ENCODE measurements around the gene BCL7A. TPM values are rescaled to one million over a fixed set of nuclear protein-coding genes. Genes with fewer than 3 reads are reported as not detected.
A peak's percentile ranks its signal among the peaks of the same experiment; 100 is the strongest.

The BCL7A gene
- total RNA-seq: 1 to 10 TPM; 3.5 to 6.4 (median 4.6) TPM
- long read RNA-seq, partial matches to known transcripts: 0 of 1 reads
- long read RNA-seq, other reads (novel, unspliced or antisense): 1 of 1 reads

- no CpG with 5 or more reads among the region's 83 CpGs for WGBS (ENCODE audit: insufficient coverage, low coverage, low lambda C conversion rate, missing lambda C conversion rate)
- Histone ChIP-seq H3K36me3 (no peaks in the 10 kb centered on the region), H3K9me3 (no peaks in the 10 kb centered on the region), H3K4me3 (peak within 1 kb of the TSS; percentile 50 to 71 (median 70)), H3K4me1 (peaks cover 0 to 18% (median 7%) of the 10 kb centered on the region in 4 donors), H3K27ac (peak within 1 kb of the TSS; percentile 85 to 98 (median 91)), H3K27me3 (no peaks in the 10 kb centered on the region)
- intact Hi-C loops (cut with DNase I): no loop called here
- peak; percentile 71 to 83 (median 78) for DNase-seq
- ATAC-seq: peak; percentile 70 to 79 (median 76)
- TF ChIP-seq CTCF (IDR thresholded peaks at IDR 0.05) (no peak), POLR2A (IDR thresholded peaks at IDR 0.05) (peak; percentile 54)
Observed at GRCh38 chr12:122021822-122022392, at the start of gene BCL7A. BCL7A (plus strand) TSS chr12:122021884; CDS start chr12:122022092, 208 bp downstream.

DNA sequence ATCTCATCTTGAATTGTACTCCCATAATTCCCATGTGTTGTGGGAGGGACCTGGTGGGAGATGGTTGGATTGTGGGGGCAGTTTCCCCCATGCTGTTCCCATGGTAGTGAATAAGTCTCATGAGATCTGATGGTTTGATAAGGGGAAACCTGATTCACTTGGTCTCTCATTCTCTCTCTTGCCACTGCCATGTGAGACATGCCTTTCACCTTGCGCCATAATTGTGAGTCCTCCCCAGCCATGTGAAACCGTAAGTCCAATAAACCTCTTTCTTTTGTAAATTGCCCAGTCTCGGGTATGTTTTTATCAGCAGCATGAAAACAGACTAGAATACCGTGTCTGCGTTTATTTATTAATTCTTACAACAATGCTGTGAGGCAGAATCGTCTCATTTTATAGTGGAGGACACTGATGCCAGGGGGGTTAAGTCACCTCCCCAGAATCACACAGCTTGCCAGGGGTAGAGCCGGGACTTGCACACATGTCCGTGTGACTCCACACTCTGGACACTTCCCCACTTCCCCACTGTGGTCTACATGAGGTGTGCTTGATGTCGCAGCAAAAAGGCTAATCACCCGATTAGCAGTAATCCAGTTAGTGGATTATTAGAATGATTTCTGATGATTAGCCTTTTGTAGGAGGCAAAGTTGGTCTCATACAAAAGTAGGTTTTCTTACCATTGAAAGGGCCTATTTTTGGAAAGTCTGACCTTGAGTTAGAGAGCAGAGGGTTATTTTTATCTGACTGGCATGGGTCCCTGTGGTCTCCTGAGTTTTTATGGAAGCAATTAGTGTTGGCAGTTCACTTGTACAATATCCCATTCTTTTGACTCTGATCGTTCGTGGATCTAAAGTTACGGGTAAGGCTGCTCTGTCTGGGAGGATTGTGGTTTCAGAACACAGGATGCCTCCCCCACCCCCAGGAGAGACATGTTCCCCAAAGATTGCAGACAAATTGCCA is 47.4 kb upstream of the BCL7A start:
- no peak for TF ChIP-seq POLR2A (IDR thresholded peaks at IDR 0.05)
- no peak for TF ChIP-seq CTCF (IDR thresholded peaks at IDR 0.05)
- ATAC-seq (no peak), DNase-seq (no peak)
- Histone ChIP-seq H3K36me3 (no peaks in the 10 kb centered on the region), H3K4me3 (no peak overlapping the region), H3K27ac (no peak overlapping the region), H3K4me1 (no peaks in the 10 kb centered on the region), H3K9me3 (no peaks in the 10 kb centered on the region), H3K27me3 (no peaks in the 10 kb centered on the region)
- intact Hi-C loops (cut with DNase I): no loop called here
- WGBS (ENCODE audit: insufficient coverage, low coverage, low lambda C conversion rate, missing lambda C conversion rate): 82% methylated on average over 13 of the region's 13 CpGs

DNA sequence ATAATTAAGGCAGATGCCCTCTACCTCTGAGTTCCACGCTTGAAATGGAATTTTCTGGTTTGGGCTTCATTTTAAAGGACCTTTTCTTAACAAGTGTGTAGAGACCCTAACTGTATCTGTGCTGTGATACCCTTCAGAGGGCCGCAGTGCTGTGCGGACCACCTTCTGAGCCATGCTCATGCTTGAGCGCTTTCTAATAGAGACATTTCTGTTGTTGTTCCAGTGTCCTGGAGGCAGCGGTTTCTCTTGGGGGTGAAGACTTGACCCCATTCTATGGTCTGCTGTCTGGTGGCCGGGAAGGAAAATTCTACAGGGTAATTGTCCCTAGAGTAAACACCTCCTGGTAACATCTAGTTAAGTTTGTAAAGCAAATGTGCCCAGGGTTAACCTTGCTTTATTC is 46.7 kb upstream of the BCL7A start:
- intact Hi-C loops (cut with DNase I): no loop called here
- Histone ChIP-seq H3K4me1 (no peaks in the 10 kb centered on the region), H3K4me3 (no peak overlapping the region), H3K27ac (no peak overlapping the region), H3K27me3 (no peaks in the 10 kb centered on the region), H3K9me3 (no peaks in the 10 kb centered on the region), H3K36me3 (no peaks in the 10 kb centered on the region)
- TF ChIP-seq CTCF (IDR thresholded peaks at IDR 0.05) (no peak), POLR2A (IDR thresholded peaks at IDR 0.05) (no peak)
- ATAC-seq: no peak
- WGBS (ENCODE audit: insufficient coverage, low coverage, low lambda C conversion rate, missing lambda C conversion rate): 71% methylated on average over 6 of the region's 6 CpGs
- DNase-seq: no peak

- Histone ChIP-seq H3K36me3 (no peaks in the 10 kb centered on the region), H3K4me3 (no peak overlapping the region), H3K9me3 (no peaks in the 10 kb centered on the region), H3K4me1 (no peaks in the 10 kb centered on the region), H3K27ac (no peak overlapping the region), H3K27me3 (no peaks in the 10 kb centered on the region)
- 90% methylated on average over 5 of the region's 5 CpGs for WGBS (ENCODE audit: insufficient coverage, low coverage, low lambda C conversion rate, missing lambda C conversion rate)
- TF ChIP-seq POLR2A (IDR thresholded peaks at IDR 0.05) (no peak), CTCF (IDR thresholded peaks at IDR 0.05) (no peak)
- intact Hi-C loops (cut with DNase I): no loop called here
- ATAC-seq (no peak), DNase-seq (no peak)
Observed at GRCh38 chr12:121976950-121977349, 44.7 kb upstream of the BCL7A start.

Data from right lobe of liver (tissue), 6 donors.